Progenitor cell of endocrine pancreas (in vitro differentiated cells): ENCODE data around the gene SLIT3. TPM values are rescaled to one million over a fixed set of nuclear protein-coding genes. Genes with fewer than 3 reads are reported as not detected.

ENCODE experiments used
- DNase-seq: peaks from one replicate; pipeline ENCODE4 v3.0.0; 2021; ENCODE audit warnings: low spot score; ENCODE audit not compliant: unreplicated experiment
- H3K27ac Mint-ChIP-seq: 2 replicates; pipeline ENCODE4 v1.8.0; 2021; ENCODE audit warnings: mild to moderate bottlenecking, moderate library complexity, mixed read lengths
- H3K27me3 Mint-ChIP-seq: 2 replicates; pipeline ENCODE4 v1.8.0; 2021; ENCODE audit warnings: mixed read lengths
- H3K36me3 Mint-ChIP-seq: 2 replicates; pipeline ENCODE4 v1.8.0; 2022; ENCODE audit warnings: mixed read lengths; ENCODE audit not compliant: insufficient read depth
- H3K4me1 Mint-ChIP-seq: 2 replicates; pipeline ENCODE4 v1.8.0; 2021; ENCODE audit warnings: low read depth, mixed read lengths
- H3K4me3 Mint-ChIP-seq: 2 replicates; pipeline ENCODE4 v1.8.0; 2021; ENCODE audit warnings: low read depth, mild to moderate bottlenecking, moderate library complexity, mixed read lengths
- H3K9me3 Mint-ChIP-seq: 2 replicates; pipeline ENCODE4 v1.8.0; 2021; ENCODE audit warnings: low read depth, mixed read lengths
- total RNA-seq: library from RNA; stranded (reverse); gene quantifications from 2 replicates; pipeline ENCODE4 v1.2.1, GENCODE V29; 2021
- TF ChIP-seq, protein P1 (sequence below): fragments of 200-600 bp; sonication (generic); IDR thresholded peaks from one replicate; pipeline ENCODE4 v1.5.0; 2021; ENCODE audit warnings: antibody characterized with exemption, mild to moderate bottlenecking; ENCODE audit not compliant: unreplicated experiment

The SLIT3 gene
- total RNA-seq, 1 donor from 2014 or later, result 18.8 TPM

DNA sequence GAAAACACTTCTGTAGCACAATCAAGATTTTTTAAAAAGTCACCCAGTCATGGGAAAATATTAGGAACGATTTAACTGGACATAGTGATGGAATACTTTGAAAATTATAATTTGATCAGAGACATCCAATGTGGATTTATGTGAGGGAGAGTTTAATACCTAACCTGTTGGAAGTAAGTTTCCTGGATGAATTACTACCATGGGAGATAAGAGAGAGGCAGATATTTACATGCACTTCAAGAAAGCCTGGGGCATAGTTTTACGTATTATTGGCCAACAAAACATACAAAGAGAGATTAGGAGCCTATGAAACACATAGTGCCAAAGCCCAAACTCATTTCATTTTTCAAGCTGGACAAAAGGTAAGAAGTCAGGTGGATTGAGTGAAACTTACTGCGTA lies 336.8 kb downstream of the SLIT3 start:
- Mint-ChIP-seq H3K4me3 (no peak overlapping the region), H3K27me3 (no peaks in the 10 kb centered on the region), H3K9me3 (no peaks in the 10 kb centered on the region), H3K36me3 (no peaks in the 10 kb centered on the region), H3K4me1 (peaks cover 6% of the 10 kb centered on the region), H3K27ac (no peak overlapping the region)
- no peak for DNase-seq
- TF ChIP-seq, protein P1, sequence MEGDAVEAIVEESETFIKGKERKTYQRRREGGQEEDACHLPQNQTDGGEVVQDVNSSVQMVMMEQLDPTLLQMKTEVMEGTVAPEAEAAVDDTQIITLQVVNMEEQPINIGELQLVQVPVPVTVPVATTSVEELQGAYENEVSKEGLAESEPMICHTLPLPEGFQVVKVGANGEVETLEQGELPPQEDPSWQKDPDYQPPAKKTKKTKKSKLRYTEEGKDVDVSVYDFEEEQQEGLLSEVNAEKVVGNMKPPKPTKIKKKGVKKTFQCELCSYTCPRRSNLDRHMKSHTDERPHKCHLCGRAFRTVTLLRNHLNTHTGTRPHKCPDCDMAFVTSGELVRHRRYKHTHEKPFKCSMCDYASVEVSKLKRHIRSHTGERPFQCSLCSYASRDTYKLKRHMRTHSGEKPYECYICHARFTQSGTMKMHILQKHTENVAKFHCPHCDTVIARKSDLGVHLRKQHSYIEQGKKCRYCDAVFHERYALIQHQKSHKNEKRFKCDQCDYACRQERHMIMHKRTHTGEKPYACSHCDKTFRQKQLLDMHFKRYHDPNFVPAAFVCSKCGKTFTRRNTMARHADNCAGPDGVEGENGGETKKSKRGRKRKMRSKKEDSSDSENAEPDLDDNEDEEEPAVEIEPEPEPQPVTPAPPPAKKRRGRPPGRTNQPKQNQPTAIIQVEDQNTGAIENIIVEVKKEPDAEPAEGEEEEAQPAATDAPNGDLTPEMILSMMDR, result no peak

GRCh38 chr5:168962306-168962705 lies 338.6 kb downstream of the SLIT3 start:
- no peaks in the 10 kb centered on the region for H3K9me3 Mint-ChIP-seq
- no peak overlapping the region for H3K27ac Mint-ChIP-seq
- TF ChIP-seq, protein P1, result no peak
- peaks cover 3% of the 10 kb centered on the region for H3K4me1 Mint-ChIP-seq
- H3K27me3 Mint-ChIP-seq, result no peaks in the 10 kb centered on the region
- no peak overlapping the region for H3K4me3 Mint-ChIP-seq
- H3K36me3 Mint-ChIP-seq, result no peaks in the 10 kb centered on the region
- no peak for DNase-seq

DNA sequence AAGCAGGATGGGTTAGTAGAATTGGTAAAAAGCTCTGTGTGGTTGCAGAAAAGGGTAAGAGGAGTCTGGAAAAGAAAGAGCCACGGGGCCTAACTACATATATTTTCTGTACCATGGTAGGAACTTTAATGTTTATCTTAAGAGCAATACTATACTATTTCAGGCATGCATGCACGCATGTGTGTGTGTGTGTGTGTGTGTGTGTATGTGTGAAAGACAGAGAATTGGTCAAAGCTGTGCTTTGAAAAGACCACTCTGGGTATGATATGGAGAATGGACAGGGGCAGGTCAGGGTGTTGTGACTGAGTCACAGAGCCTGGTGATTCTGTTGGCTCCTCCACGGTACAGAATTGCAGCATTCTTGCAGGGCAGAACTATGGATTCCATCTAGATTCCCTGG lies 339.3 kb downstream of the SLIT3 start:
- no peaks in the 10 kb centered on the region for H3K36me3 Mint-ChIP-seq
- TF ChIP-seq, protein P1, result no peak
- no peak overlapping the region for H3K27ac Mint-ChIP-seq
- no peaks in the 10 kb centered on the region for H3K9me3 Mint-ChIP-seq
- H3K4me1 Mint-ChIP-seq, result peaks cover 3% of the 10 kb centered on the region
- no peaks in the 10 kb centered on the region for H3K27me3 Mint-ChIP-seq
- H3K4me3 Mint-ChIP-seq, result no peak overlapping the region
- no peak for DNase-seq

DNA sequence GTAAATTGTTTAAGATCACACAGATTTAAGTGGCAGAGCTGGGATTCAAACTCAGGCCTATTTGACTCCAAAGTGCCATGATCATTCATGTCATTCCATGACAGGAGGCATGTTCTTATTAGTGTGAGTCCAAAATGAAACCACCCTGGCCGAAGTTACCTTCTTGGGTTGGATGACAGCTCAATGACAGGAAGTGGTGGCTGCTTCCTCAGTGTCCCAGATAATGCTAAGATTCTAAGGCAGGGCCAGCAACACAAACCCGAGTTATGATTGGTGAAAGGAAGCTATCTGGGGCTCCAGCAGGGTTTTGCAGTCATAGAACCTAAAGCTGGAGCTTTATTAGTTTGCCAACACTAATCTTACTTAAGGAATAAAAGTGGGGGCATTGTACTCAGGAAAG lies 340.4 kb downstream of the SLIT3 start:
- Mint-ChIP-seq H3K4me1 (peaks cover 3% of the 10 kb centered on the region), H3K4me3 (no peak overlapping the region), H3K27me3 (no peaks in the 10 kb centered on the region), H3K36me3 (no peaks in the 10 kb centered on the region), H3K27ac (no peak overlapping the region), H3K9me3 (no peaks in the 10 kb centered on the region)
- TF ChIP-seq, protein P1, result no peak
- DNase-seq, result no peak

- Mint-ChIP-seq H3K27ac (no peak overlapping the region), H3K4me1 (no peaks in the 10 kb centered on the region), H3K4me3 (no peak overlapping the region), H3K27me3 (no peaks in the 10 kb centered on the region), H3K9me3 (no peaks in the 10 kb centered on the region), H3K36me3 (no peaks in the 10 kb centered on the region)
- no peak for DNase-seq
- TF ChIP-seq, protein P1, result no peak
These were observed 347.6 kb downstream of the SLIT3 start for GRCh38 chr5:168953351-168953750.

- TF ChIP-seq, protein P1, result no peak
- no peak overlapping the region for H3K27ac Mint-ChIP-seq
- H3K4me3 Mint-ChIP-seq, result no peak overlapping the region
- DNase-seq, result no peak
- no peaks in the 10 kb centered on the region for H3K9me3 Mint-ChIP-seq
- H3K36me3 Mint-ChIP-seq, result no peaks in the 10 kb centered on the region
- H3K4me1 Mint-ChIP-seq, result no peaks in the 10 kb centered on the region
- H3K27me3 Mint-ChIP-seq, result no peaks in the 10 kb centered on the region
These were observed 348.7 kb downstream of the SLIT3 start for GRCh38 chr5:168952196-168952595.
